HepG2 (cell line): Measurements from ENCODE around the gene NBEA. TPM values are rescaled to one million over a fixed set of nuclear protein-coding genes. Genes with fewer than 3 reads are reported as not detected.

Source experiments
- ATAC-seq: fragments of 200-7000 bp; cut with Tn5 transposase; 3 replicates; pipeline ENCODE4 v1.9.1; 2020; ENCODE audit warnings: mild to moderate bottlenecking, moderate library complexity
- BruUV-seq: library from RNA; stranded (reverse); fragments of 400-500 nt; replicated peaks from 2 replicates; lab custom pipeline; 2021; lab: Mats Ljungman, UMichigan
- CTCF ChIA-PET: fragments of 300-600 bp; formaldehyde crosslinking; extraction: SDS; loops from one replicate; lab custom pipeline; 2021; ENCODE audit warnings: low total read pairs, inconsistent platforms, low intra/inter-chr PET ratio; lab: Yijun Ruan, JAX
- POLR2A ChIA-PET: fragments of 350-600 bp; sonication (Branson Sonifier 250); formaldehyde crosslinking; loops from one replicate; lab custom pipeline; 2020; ENCODE audit warnings: antibody characterized with exemption, inconsistent platforms; lab: Yijun Ruan, JAX
- DNase-seq: peaks from one replicate; pipeline ENCODE4 v3.0.0-alpha.2; 2015; ENCODE audit warnings: low spot score
- FAIRE-seq: peaks from 3 replicates; lab custom pipeline; 2011; peaks lifted over from hg19 to GRCh38; lab: Jason Lieb, UNC
- H2AFZ ChIP-seq: one replicate; pipeline ENCODE4 v1.6.1; 2011; ENCODE audit warnings: low read length, inconsistent platforms
- H3K27ac ChIP-seq: fragments of 300-600 bp; 3 replicates; pipeline ENCODE4 v1.8.0; 2011; ENCODE audit warnings: mixed run types, mild to moderate bottlenecking, mixed read lengths, low read length, inconsistent platforms; ENCODE audit not compliant: insufficient read depth; ENCODE audit errors: extremely low read length
- H3K27me3 ChIP-seq, 2 experiments: fragments of 200-600 bp in 1 of 2; 2 replicates in 1 of 2; 3 replicates in 1 of 2; pipeline versions ENCODE4 v1.6.0 to v1.8.0; 2011; ENCODE audit warnings: low read length in 2 of 2, mild to moderate bottlenecking in 2 of 2, moderate library complexity in 2 of 2, inconsistent platforms in 1 of 2; ENCODE audit not compliant: insufficient read depth in 2 of 2, control insufficient read depth in 1 of 2
- H3K36me3 ChIP-seq, 2 experiments: fragments of 200-600 bp in 1 of 2; replicated peaks in 1 of 2; 2 replicates in 1 of 2; 3 replicates in 1 of 2; pipeline versions ENCODE4 v1.5.1 to v1.8.0; 2011; ENCODE audit warnings: low read length in 2 of 2, inconsistent platforms in 1 of 2; ENCODE audit not compliant: insufficient read depth in 2 of 2, control insufficient read depth in 1 of 2
- H3K4me1 ChIP-seq: 2 replicates; pipeline ENCODE4 v1.5.1; 2012; ENCODE audit warnings: low read length, inconsistent platforms; ENCODE audit not compliant: insufficient read depth
- H3K4me2 ChIP-seq: 2 replicates; pipeline ENCODE4 v1.6.0; 2011; ENCODE audit warnings: low read depth, low read length, inconsistent platforms
- H3K4me3 ChIP-seq, 3 experiments: fragments of 200-600 bp in 1 of 3; sonication (generic), shearing (Covaris generic) in 1 of 3; replicated peaks in 1 of 3; 2 replicates each; pipeline ENCODE4 v1.5.1; 2011 to 2016; ENCODE audit warnings: low read length in 3 of 3, inconsistent platforms in 2 of 3, low read depth in 2 of 3, mild to moderate bottlenecking in 2 of 3, control low read depth in 1 of 3, mixed read lengths in 1 of 3; ENCODE audit not compliant: insufficient read depth in 1 of 3
- H3K79me2 ChIP-seq: one replicate; pipeline ENCODE4 v1.6.1; 2011; ENCODE audit warnings: low read length, inconsistent platforms; ENCODE audit not compliant: insufficient read depth
- H3K9ac ChIP-seq: 2 replicates; pipeline ENCODE4 v1.6.0; 2011; ENCODE audit warnings: mild to moderate bottlenecking, low read depth, low read length, inconsistent platforms; ENCODE audit not compliant: insufficient read depth
- H3K9me3 ChIP-seq: 2 replicates; pipeline ENCODE4 v1.5.1; 2012; ENCODE audit warnings: mild to moderate bottlenecking, low read length
- H4K20me1 ChIP-seq: 2 replicates; pipeline ENCODE4 v1.6.0; 2011; ENCODE audit warnings: inconsistent platforms, mild to moderate bottlenecking, low read length, moderate library complexity; ENCODE audit not compliant: insufficient read depth
- ATAD3A ChIP-seq: sonication (generic); formaldehyde crosslinking; IDR thresholded peaks from 2 replicates; pipeline ENCODE4 v1.4.0; 2020; ENCODE audit warnings: missing genetic modification reagents
- DMAP1 ChIP-seq: IDR thresholded peaks from 2 replicates; pipeline ENCODE4 v1.6.1; 2016
- FOXK1 ChIP-seq: sonication (generic); formaldehyde crosslinking; IDR thresholded peaks from 2 replicates; pipeline ENCODE4 v1.4.0; 2020; ENCODE audit warnings: low read depth, missing genetic modification reagents, borderline replicate concordance
- FOXO1 ChIP-seq: sonication (generic); formaldehyde crosslinking; IDR thresholded peaks from 2 replicates; pipeline ENCODE4 v1.4.0; 2020; ENCODE audit warnings: missing genetic modification reagents
- HMG20B ChIP-seq: conservative IDR thresholded peaks from 2 replicates; pipeline ENCODE4 v1.6.1; 2016; ENCODE audit warnings: missing genetic modification reagents, missing compliant biosample characterization
- HNRNPLL ChIP-seq: fragments of 200-400 bp; formaldehyde crosslinking; IDR thresholded peaks from 2 replicates; pipeline ENCODE4 v1.6.1; 2017; ENCODE audit warnings: mild to moderate bottlenecking, low read depth, low read length; ENCODE audit not compliant: poor library complexity, severe bottlenecking
- HOXD1 ChIP-seq: sonication (generic); formaldehyde crosslinking; IDR thresholded peaks from 2 replicates; pipeline ENCODE4 v1.5.0; 2020; ENCODE audit warnings: missing genetic modification reagents
- KAT2B ChIP-seq: fragments of 150-350 bp; IDR thresholded peaks from 2 replicates; pipeline ENCODE4 v1.6.1; 2014; ENCODE audit warnings: low read depth, low read length, borderline replicate concordance
- KDM5B ChIP-seq: sonication (generic); formaldehyde crosslinking; IDR thresholded peaks from 2 replicates; pipeline ENCODE4 v1.4.0; 2020; ENCODE audit warnings: missing genetic modification reagents, mild to moderate bottlenecking, borderline replicate concordance
- KMT2B ChIP-seq: IDR thresholded peaks from 2 replicates; pipeline ENCODE4 v1.6.1; 2016; ENCODE audit warnings: missing genetic modification reagents, missing compliant biosample characterization
- MYNN ChIP-seq: sonication (generic); formaldehyde crosslinking; IDR thresholded peaks from 2 replicates; pipeline ENCODE4 v1.4.0; 2020; ENCODE audit warnings: mild to moderate bottlenecking, low read depth, missing genetic modification reagents
- SP1 ChIP-seq, 2 experiments: fragments of 450-650 bp in 1 of 2; sonication (generic) in 1 of 2; formaldehyde crosslinking in 1 of 2; IDR thresholded peaks; 2 replicates each; pipeline versions ENCODE4 v1.4.0 to v1.6.1; 2016 to 2020; ENCODE audit warnings: missing genetic modification reagents in 1 of 2
- YEATS2 ChIP-seq: sonication (generic); formaldehyde crosslinking; IDR thresholded peaks from 2 replicates; pipeline ENCODE4 v1.4.0; 2020; ENCODE audit warnings: missing genetic modification reagents, borderline replicate concordance
- ZBTB20 ChIP-seq: sonication (generic); formaldehyde crosslinking; IDR thresholded peaks from 2 replicates; pipeline ENCODE4 v1.8.1; 2023; ENCODE audit warnings: missing genetic modification reagents, low read depth, mild to moderate bottlenecking, borderline replicate concordance
- ZNF17 ChIP-seq: sonication (generic); formaldehyde crosslinking; IDR thresholded peaks from 2 replicates; pipeline ENCODE4 v1.5.0; 2020; ENCODE audit warnings: mild to moderate bottlenecking, missing genetic modification reagents
- ZNF772 ChIP-seq: sonication (generic); formaldehyde crosslinking; IDR thresholded peaks from 2 replicates; pipeline ENCODE4 v1.5.0; 2020; ENCODE audit warnings: mild to moderate bottlenecking, missing genetic modification reagents
- ZZZ3 ChIP-seq: sonication (generic); formaldehyde crosslinking; IDR thresholded peaks from 2 replicates; pipeline ENCODE4 v1.4.0; 2020; ENCODE audit warnings: missing genetic modification reagents, mild to moderate bottlenecking, borderline replicate concordance
- WGBS: methylation state at CpG from one replicate; pipeline ENCODE4 v1.1.6; 2017; ENCODE audit warnings: low lambda C conversion rate; 5-methylcytosine and 5-hydroxymethylcytosine counted together
- in situ Hi-C: cut with HindIII; loops from 2 replicates; pipeline ENCODE4 v1.10.0; 2017; ENCODE audit warnings: low pct_unique_long_range_greater_than_20kb; ENCODE audit not compliant: extremely low pct_ligation_motif_present
- intact Hi-C: fragments of 100-400 bp; cut with micrococcal nuclease; formaldehyde crosslinking; loops from one replicate; pipeline ENCODE4 v1.10.0; 2022; ENCODE audit not compliant: unreplicated experiment
- polyA plus RNA-seq, 8 experiments: library from polyadenylated mRNA; depleted of rRNA in 3 of 8; stranded (reverse) in 7 of 8; unstranded in 1 of 8; fragments of >200 nt; fragmentation: Illumina TruSeq in 4 of 8; extraction: Trizol in 4 of 8; gene quantifications; 2 replicates each; pipeline versions ENCODE4 v1.2.1 to v1.2.3, GENCODE V29; 2011 to 2016; ENCODE audit warnings: low read depth in 4 of 8, missing spikeins in 1 of 8, mixed read lengths in 1 of 8; ENCODE audit not compliant: insufficient read depth in 1 of 8
- total RNA-seq, 5 experiments: library from RNA; depleted of rRNA; stranded (reverse); fragments of >200 nt; fragmentation: Illumina TruSeq; extraction: Trizol; gene quantifications; 2 replicates each; pipeline ENCODE4 v1.2.3, GENCODE V29; 2016; ENCODE audit warnings: low read depth in 1 of 5
- TF ChIP-seq, protein P1 (sequence below): sonication (generic); formaldehyde crosslinking; IDR thresholded peaks from 2 replicates; pipeline ENCODE4 v1.4.0; 2020; ENCODE audit warnings: mild to moderate bottlenecking, low read depth, missing genetic modification reagents
- TF ChIP-seq, protein P2 (sequence below): sonication (generic); formaldehyde crosslinking; IDR thresholded peaks from 2 replicates; pipeline ENCODE4 v1.9.0; 2022; ENCODE audit warnings: missing genetic modification reagents, mild to moderate bottlenecking, borderline replicate concordance
- TF ChIP-seq, protein P3 (sequence below): sonication (generic); formaldehyde crosslinking; IDR thresholded peaks from 2 replicates; pipeline ENCODE4 v1.8.1; 2023; ENCODE audit warnings: mild to moderate bottlenecking, moderate library complexity, missing genetic modification reagents

The NBEA gene
- total and polyA plus RNA-seq, 2 of the 13 experiments (the other 11 are each of a cell fraction or from before 2014, with no cell fraction given) = 2.7 to 2.8 TPM

- TF ChIP-seq ZNF772 (CRISPR knock-in tag) (no peak), FOXK1 (CRISPR knock-in tag) (peak; percentile 36; the same call in 1 of the 2 replicates), HOXD1 (CRISPR knock-in tag) (no peak), MYNN (no peak), SP1 (IDR thresholded peaks at IDR 0.05) (no peak), SP1 (CRISPR knock-in tag; IDR thresholded peaks at IDR 0.05) (no peak), KMT2B (CRISPR knock-in tag) (peak; percentile 85)
These were observed at the start of gene NBEA (continued) for GRCh38 chr13:34941835-34942731.

- intact Hi-C loops = no loop called here
- Histone ChIP-seq H2AFZ (no peak overlapping the region), H3K79me2 (no peaks in the 10 kb centered on the region), H3K36me3 (no peaks in the 10 kb centered on the region), H3K4me1 (no peaks in the 10 kb centered on the region), H3K9me3 (no peaks in the 10 kb centered on the region), H3K9ac (no peak overlapping the region), H3K27ac (no peak overlapping the region), H3K27me3 (no peaks in the 10 kb centered on the region; a peak in 1 of 5 replicates), H3K4me2 (no peak overlapping the region), H4K20me1 (no peaks in the 10 kb centered on the region), H3K4me3 (no peak overlapping the region)
- POLR2A ChIA-PET = no interaction called here
- no peak for ATAC-seq
- CTCF ChIA-PET = no interaction called here
- peak; percentile 5 for DNase-seq
- in situ Hi-C loops = no loop called here
- FAIRE-seq = no peak
- WGBS = 5% methylated on average over 3 of the region's 3 CpGs
- BruUV-seq = no TSS peak
- TF ChIP-seq FOXO1 (no peak), ZZZ3 (CRISPR knock-in tag) (no peak), ATAD3A (CRISPR knock-in tag) (no peak), DMAP1 (CRISPR knock-in tag) (no peak), HNRNPLL (no peak), KDM5B (CRISPR knock-in tag) (no peak), YEATS2 (no peak), KAT2B (no peak), ZBTB20 (no peak), HMG20B (CRISPR knock-in tag) (no peak), ZNF17 (no peak)
- TF ChIP-seq, protein P1, sequence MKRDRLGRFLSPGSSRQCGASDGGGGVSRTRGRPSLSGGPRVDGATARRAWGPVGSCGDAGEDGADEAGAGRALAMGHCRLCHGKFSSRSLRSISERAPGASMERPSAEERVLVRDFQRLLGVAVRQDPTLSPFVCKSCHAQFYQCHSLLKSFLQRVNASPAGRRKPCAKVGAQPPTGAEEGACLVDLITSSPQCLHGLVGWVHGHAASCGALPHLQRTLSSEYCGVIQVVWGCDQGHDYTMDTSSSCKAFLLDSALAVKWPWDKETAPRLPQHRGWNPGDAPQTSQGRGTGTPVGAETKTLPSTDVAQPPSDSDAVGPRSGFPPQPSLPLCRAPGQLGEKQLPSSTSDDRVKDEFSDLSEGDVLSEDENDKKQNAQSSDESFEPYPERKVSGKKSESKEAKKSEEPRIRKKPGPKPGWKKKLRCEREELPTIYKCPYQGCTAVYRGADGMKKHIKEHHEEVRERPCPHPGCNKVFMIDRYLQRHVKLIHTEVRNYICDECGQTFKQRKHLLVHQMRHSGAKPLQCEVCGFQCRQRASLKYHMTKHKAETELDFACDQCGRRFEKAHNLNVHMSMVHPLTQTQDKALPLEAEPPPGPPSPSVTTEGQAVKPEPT (CRISPR knock-in tag) = no peak
- TF ChIP-seq, protein P2, sequence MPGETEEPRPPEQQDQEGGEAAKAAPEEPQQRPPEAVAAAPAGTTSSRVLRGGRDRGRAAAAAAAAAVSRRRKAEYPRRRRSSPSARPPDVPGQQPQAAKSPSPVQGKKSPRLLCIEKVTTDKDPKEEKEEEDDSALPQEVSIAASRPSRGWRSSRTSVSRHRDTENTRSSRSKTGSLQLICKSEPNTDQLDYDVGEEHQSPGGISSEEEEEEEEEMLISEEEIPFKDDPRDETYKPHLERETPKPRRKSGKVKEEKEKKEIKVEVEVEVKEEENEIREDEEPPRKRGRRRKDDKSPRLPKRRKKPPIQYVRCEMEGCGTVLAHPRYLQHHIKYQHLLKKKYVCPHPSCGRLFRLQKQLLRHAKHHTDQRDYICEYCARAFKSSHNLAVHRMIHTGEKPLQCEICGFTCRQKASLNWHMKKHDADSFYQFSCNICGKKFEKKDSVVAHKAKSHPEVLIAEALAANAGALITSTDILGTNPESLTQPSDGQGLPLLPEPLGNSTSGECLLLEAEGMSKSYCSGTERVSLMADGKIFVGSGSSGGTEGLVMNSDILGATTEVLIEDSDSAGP (CRISPR knock-in tag) = no peak
- TF ChIP-seq, protein P3, sequence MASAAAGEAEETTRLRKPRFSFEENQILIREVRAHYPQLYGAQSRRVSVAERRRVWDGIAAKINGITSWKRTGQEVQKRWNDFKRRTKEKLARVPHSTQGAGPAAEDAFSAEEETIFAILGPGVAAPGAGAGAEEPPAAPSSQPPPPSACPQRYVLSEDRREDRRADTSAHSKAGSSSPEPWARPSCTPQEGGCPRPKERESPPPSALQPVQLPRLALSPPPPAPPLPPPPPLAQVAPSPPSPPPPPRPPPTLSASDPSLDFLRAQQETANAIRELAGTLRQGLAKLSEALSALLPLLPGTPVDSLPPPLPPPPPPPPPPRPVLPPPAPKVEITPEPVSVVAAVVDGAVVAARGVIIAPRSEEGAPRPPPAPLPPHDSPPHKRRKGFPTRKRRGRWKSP (CRISPR knock-in tag) = no peak
These were observed 47.3 kb upstream of the NBEA start for GRCh38 chr13:34894756-34895155.
